Heart left ventricle (tissue), 16 donors: ENCODE measurements around the gene MAST4. TPM values are rescaled to one million over a fixed set of nuclear protein-coding genes. Genes with fewer than 3 reads are reported as not detected.

Experiments
- ATAC-seq, 4 donors: fragments of 200-7000 bp; cut with Tn5 transposase; one replicate each; pipeline ENCODE4 v1.9.1; 2020 to 2022; ENCODE audit warnings: moderate library complexity in 4 of 4, mild to moderate bottlenecking in 3 of 4, moderate number of reproducible peaks in 1 of 4
- DNase-seq, 5 donors: peaks; one replicate each; pipeline ENCODE4 v3.0.0-alpha.2; 2020
- H3K27ac ChIP-seq, 12 donors: fragments of 200-600 bp; sonication (generic) in 4 of 12; one replicate each; pipeline versions ENCODE4 v1.5.0 to v1.8.0; 2016 to 2022; ENCODE audit warnings: mild to moderate bottlenecking in 2 of 12
- H3K27me3 ChIP-seq, 9 donors: fragments of 200-600 bp; sonication (generic) in 2 of 9; one replicate each; pipeline versions ENCODE4 v1.5.1 to v1.8.0; 2016 to 2022; ENCODE audit warnings: mild to moderate bottlenecking in 3 of 9
- H3K36me3 ChIP-seq, 9 donors: fragments of 200-600 bp; sonication (generic) in 2 of 9; one replicate each; pipeline versions ENCODE4 v1.5.0 to v1.8.0; 2018 to 2022; ENCODE audit warnings: mild to moderate bottlenecking in 2 of 9
- H3K4me1 ChIP-seq, 12 donors: fragments of 200-600 bp; sonication (generic) in 4 of 12; one replicate each; pipeline versions ENCODE4 v1.5.0 to v1.8.0; 2016 to 2022; ENCODE audit warnings: mild to moderate bottlenecking in 3 of 12
- H3K4me3 ChIP-seq, 12 donors: fragments of 200-600 bp; sonication (generic) in 4 of 12; one replicate each; pipeline versions ENCODE4 v1.5.0 to v1.8.0; 2017 to 2022; ENCODE audit warnings: mild to moderate bottlenecking in 9 of 12, moderate library complexity in 4 of 12
- H3K9me3 ChIP-seq, 12 donors: fragments of 200-600 bp; sonication (generic) in 4 of 12; one replicate each; pipeline versions ENCODE4 v1.5.0 to v1.8.0; 2016 to 2022; ENCODE audit warnings: mild to moderate bottlenecking in 1 of 12
- CTCF ChIP-seq, 12 donors: fragments of 200-600 bp; sonication (generic) in 4 of 12; IDR thresholded peaks; one replicate each; pipeline versions ENCODE4 v1.5.0 to v1.8.0; 2018 to 2022; ENCODE audit warnings: antibody characterized with exemption in 12 of 12, mild to moderate bottlenecking in 5 of 12
- POLR2A ChIP-seq, 2 donors: fragments of 450-650 bp; IDR thresholded peaks; one replicate each; pipeline ENCODE4 v1.6.1; 2017; ENCODE audit warnings: antibody characterized with exemption in 2 of 2, mild to moderate bottlenecking in 2 of 2, moderate library complexity in 2 of 2
- WGBS, 4 donors: extraction: QIAGEN DNeasy Blood & Tissue Kit in 2 of 4; methylation state at CpG; one replicate each; pipeline versions ENCODE4 v1.1.5 to v1.1.7; 2013 to 2018; 5-methylcytosine and 5-hydroxymethylcytosine counted together
- intact Hi-C, 10 donors: fragments of 100-400 bp; cut with DNase I; formaldehyde crosslinking; loops; one replicate each; pipeline versions ENCODE4 v1.11.1 to v1.14.2; 2022
- polyA plus RNA-seq, 2 donors: library from polyadenylated mRNA; stranded (reverse); fragments of 200-250 nt; gene quantifications; one replicate each; pipeline ENCODE4 v1.2.3, GENCODE V29; 2013
- total RNA-seq, 9 donors: library from RNA; depleted of rRNA in 2 of 9; stranded (reverse); fragments of >200 nt in 2 of 9; fragmentation: NEBNext Ultra II Directional in 3 of 9; extraction: Animal tissue kit (Norgen Biotek cat#: 25700) in 3 of 9; gene quantifications; one replicate each; pipeline versions ENCODE4 v1.1.0 to v1.2.4, GENCODE V29; 2016 to 2023
- donor health status: ischemic (EF 13 %, LVEDD 7.1; RV severe dilation, severe dysfunction).
- donor health status: healthy with polysubstance abuse.
- donor health status: DM: no; HTN: yes; CAD: no.
- donor health status: DM: no; HTN: no; CAD: no.
- donor health status: ischemic (EF 25% LVEDD 6.9; RV normal size, moderate dysfunction).
- donor health status: ischemic (EF 25% LVEDD 5.7; RV mildly dilated, moderate dysfunction).
- donor health status: healthy.
- donor health status: DM: yes; HTN: yes; CAD: no.
- donor health status: ischemic (EF 35%, LVEDD 5.7; RV mildly dilated, moderate dysfunction).
- donor health status: nonischemic (EF 11% LVEDD 7.7; RV severe dilation, severe dysfunction).
- donor health status: DM: yes; HTN: yes; CAD: no.
- donor health status: PGD.
- donor health status: ischemic (EF 29% LVEDD 5.4; RV normal size, mild dysfunction).
- donor health status: nonischemic (EF 23%, LVEDD 6.1; RV moderate dilation, normal function).

Gene MAST4
- total and polyA plus RNA-seq, 11 donors: 26.8 to 96.2 (median 68.1) TPM

- 63 to 89% (median 78%) methylated on average over 2 of the region's 2 CpGs for WGBS, 4 donors
- ATAC-seq (peak in 1 of 4 donors; percentile 21), DNase-seq (no peak)
- no peaks in the 10 kb centered on the region for H3K27me3 ChIP-seq
- no peaks in the 10 kb centered on the region for H3K9me3 ChIP-seq
- H3K36me3 ChIP-seq: no peaks in the 10 kb centered on the region
- H3K4me3 ChIP-seq: no peak overlapping the region
- TF ChIP-seq CTCF (IDR thresholded peaks at IDR 0.05): no peak
- TF ChIP-seq POLR2A (IDR thresholded peaks at IDR 0.05): no peak
- no peak overlapping the region for H3K27ac ChIP-seq
- peaks cover 0 to 52% (median 16%) of the 10 kb centered on the region in 12 donors for H3K4me1 ChIP-seq
- intact Hi-C loops: no loop called here
Measured at GRCh38 chr5:66840511-66841013, 244.4 kb downstream of the MAST4 start.

DNA sequence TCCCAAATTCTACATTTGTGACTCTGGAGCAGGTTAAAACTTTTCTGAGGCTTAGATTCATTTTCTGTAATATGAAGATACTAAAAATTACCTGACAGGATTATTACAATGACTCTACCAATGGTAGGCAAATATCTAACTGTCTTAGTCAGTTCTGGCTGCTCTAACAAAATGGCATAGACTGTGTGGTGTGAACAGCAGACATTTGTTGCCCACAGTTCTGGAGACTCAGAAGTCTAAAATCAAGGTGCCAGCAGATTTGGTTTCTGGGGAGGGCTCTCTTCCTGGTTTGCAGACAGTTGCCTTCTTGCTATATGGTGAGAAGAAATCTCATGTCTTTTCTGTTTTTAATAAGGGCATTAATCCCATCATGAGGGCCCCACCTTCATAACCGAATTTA, 245.1 kb downstream of the MAST4 start:
- Histone ChIP-seq H3K4me3 (no peak overlapping the region), H3K9me3 (no peaks in the 10 kb centered on the region), H3K27me3 (no peaks in the 10 kb centered on the region), H3K36me3 (no peaks in the 10 kb centered on the region), H3K4me1 (peaks cover 0 to 47% (median 12%) of the 10 kb centered on the region in 12 donors), H3K27ac (no peak overlapping the region)
- ATAC-seq (no peak), DNase-seq (no peak)
- intact Hi-C loops: no loop called here
- TF ChIP-seq CTCF (IDR thresholded peaks at IDR 0.05) (no peak), POLR2A (IDR thresholded peaks at IDR 0.05) (no peak)
- WGBS, 4 donors: 83 to 98% (median 90%) methylated on average over 1 of the region's 1 CpG

GRCh38 chr5:66842540-66842939, 246.3 kb downstream of the MAST4 start:
- H3K4me3 ChIP-seq: no peak overlapping the region
- no peak for TF ChIP-seq CTCF (IDR thresholded peaks at IDR 0.05)
- TF ChIP-seq POLR2A (IDR thresholded peaks at IDR 0.05): no peak
- DNase-seq: no peak
- H3K27me3 ChIP-seq: no peaks in the 10 kb centered on the region
- H3K4me1 ChIP-seq: peaks cover 0 to 43% (median 11%) of the 10 kb centered on the region in 12 donors
- WGBS, 4 donors: 94 to 98% (median 95%) methylated on average over 2 of the region's 2 CpGs
- ATAC-seq: no peak
- intact Hi-C loops: no loop called here
- no peak overlapping the region for H3K27ac ChIP-seq
- no peaks in the 10 kb centered on the region for H3K9me3 ChIP-seq
- H3K36me3 ChIP-seq: no peaks in the 10 kb centered on the region

DNA sequence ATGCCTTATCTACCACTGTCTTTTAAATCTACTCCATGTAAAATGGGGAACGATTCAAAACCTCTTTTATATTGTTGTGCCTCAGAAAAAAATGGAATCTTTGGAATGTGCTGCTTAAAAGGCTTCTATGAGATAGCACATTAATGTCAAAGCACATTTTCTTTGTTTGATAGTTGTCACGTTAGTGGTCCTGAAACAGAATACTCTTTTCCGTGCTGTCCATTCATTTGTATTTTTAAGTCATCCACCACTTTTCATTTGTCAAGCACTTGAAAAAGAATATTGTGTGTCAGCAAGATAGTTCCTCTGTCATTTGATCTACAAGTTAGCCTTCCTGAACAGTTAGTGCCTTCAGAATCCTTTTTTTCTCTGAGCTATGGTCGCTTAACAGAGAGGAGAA, 246.9 kb downstream of the MAST4 start:
- no peaks in the 10 kb centered on the region for H3K36me3 ChIP-seq
- no peak overlapping the region for H3K4me3 ChIP-seq
- DNase-seq (no peak), ATAC-seq (no peak)
- TF ChIP-seq POLR2A (IDR thresholded peaks at IDR 0.05): no peak
- TF ChIP-seq CTCF (IDR thresholded peaks at IDR 0.05): no peak
- H3K27me3 ChIP-seq: no peaks in the 10 kb centered on the region
- H3K9me3 ChIP-seq: no peaks in the 10 kb centered on the region
- intact Hi-C loops: no loop called here
- H3K4me1 ChIP-seq: peaks cover 0 to 43% (median 13%) of the 10 kb centered on the region in 12 donors
- 48 to 57% (median 52%) methylated on average over 4 of the region's 4 CpGs for WGBS, 4 donors
- H3K27ac ChIP-seq: peak overlapping the region in 4 of 12 donors; percentile 1 to 59 (median 46)
